NB4 (cell line): Measurements from ENCODE around the gene POLG.

ENCODE experiments used
- POLR2A ChIP-seq: IDR thresholded peaks from 2 replicates; pipeline ENCODE4 v1.6.1; 2011; ENCODE audit warnings: mild to moderate bottlenecking; ENCODE audit not compliant: insufficient read length; ENCODE audit errors: extremely low read depth
- TF ChIP-seq, protein P1 (sequence below): IDR thresholded peaks from one replicate; pipeline ENCODE4 v1.5.1; 2012; ENCODE audit warnings: low read depth, low read length

DNA sequence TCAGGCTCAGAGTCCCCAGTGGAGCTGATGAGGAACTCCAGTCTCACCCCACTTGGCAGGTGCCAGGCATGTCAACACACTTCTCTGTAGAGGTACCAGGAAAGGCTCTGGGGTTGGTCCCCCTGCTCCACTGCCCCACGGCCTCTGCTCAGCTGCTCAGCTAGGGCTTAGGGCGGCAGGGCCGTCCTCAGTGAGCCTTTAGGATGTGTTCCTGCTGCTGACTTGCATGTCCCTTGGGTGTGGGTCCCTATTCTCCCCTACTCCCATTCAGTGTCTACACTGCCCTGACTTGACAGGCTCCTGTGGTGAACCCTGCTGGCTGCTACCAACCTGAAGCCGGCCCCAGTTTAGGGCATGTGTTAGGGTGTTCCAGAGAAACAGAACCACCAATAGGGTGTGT is 17.9 kb upstream of the POLG start:
- TF ChIP-seq, protein P1, sequence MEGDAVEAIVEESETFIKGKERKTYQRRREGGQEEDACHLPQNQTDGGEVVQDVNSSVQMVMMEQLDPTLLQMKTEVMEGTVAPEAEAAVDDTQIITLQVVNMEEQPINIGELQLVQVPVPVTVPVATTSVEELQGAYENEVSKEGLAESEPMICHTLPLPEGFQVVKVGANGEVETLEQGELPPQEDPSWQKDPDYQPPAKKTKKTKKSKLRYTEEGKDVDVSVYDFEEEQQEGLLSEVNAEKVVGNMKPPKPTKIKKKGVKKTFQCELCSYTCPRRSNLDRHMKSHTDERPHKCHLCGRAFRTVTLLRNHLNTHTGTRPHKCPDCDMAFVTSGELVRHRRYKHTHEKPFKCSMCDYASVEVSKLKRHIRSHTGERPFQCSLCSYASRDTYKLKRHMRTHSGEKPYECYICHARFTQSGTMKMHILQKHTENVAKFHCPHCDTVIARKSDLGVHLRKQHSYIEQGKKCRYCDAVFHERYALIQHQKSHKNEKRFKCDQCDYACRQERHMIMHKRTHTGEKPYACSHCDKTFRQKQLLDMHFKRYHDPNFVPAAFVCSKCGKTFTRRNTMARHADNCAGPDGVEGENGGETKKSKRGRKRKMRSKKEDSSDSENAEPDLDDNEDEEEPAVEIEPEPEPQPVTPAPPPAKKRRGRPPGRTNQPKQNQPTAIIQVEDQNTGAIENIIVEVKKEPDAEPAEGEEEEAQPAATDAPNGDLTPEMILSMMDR, result no peak
- no peak for TF ChIP-seq POLR2A
